Activated CD4-positive, alpha-beta T cell treated with anti-CD3 and anti-CD28 coated beads, Interleukin-10, Interleukin-2, amounts not matched to agents 100 ng/mL and 50 ng/mL, durations not matched to agents 16 hours and 8 hours (primary cell): ENCODE data around the gene DPT.
"Not testable (repeated sequence)": the region's sequence is repeated elsewhere in the genome, so short reads cannot be mapped to it uniquely, and the experiment has no call there.

Source experiments
- DNase-seq: peaks from one replicate; pipeline ENCODE4 v3.0.0-alpha.2; 2020

DPT gene

DNA sequence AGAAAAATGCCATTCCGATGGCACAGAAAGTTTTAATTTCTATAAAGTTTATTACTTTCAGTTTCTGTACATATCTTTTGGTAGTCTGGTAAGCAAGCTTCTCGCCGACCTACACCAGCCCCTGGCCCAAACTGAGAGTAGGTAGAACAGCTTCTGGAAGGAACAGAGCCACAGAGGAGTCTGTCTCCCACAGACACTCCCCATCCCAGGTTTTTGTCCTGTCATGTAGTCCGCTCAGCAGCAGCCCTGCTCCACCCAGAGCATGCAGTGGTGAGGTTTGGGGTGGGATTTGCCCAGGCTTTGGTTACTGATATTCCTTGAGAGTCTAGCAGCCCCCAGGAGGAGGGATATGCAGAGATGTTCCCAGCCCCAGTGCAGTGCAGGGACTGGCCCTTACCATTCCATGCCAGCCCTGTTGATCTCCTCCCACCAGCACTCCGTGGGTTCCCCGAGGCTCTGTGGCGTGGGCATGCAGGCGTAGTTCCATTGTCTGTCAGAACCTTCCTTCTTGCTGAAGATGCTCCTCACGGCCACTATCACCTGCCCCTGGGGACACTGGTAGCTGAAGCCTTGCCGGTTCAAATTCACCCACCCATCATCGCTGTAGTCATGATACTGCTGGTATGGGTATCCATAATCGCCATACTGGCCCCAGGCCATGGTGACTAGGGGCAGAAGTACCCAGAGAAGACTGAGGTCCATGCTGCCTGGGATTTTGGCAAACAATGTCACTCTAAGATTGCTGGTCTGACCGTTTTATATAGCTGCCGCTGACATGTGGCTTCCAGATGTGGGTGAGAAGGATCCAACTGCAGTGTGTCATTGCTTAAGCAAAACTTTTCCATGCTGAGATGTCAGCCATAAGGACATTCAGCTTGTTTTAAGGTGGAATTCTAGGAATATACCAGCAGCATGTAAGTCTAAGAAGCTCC is at the start of gene DPT:
Gene DPT, minus strand, starts transcription at position 734 of the 932 bp plus-strand sequence. Its CDS starts 32 bp downstream, at position 702.
- no peak for DNase-seq

DNA sequence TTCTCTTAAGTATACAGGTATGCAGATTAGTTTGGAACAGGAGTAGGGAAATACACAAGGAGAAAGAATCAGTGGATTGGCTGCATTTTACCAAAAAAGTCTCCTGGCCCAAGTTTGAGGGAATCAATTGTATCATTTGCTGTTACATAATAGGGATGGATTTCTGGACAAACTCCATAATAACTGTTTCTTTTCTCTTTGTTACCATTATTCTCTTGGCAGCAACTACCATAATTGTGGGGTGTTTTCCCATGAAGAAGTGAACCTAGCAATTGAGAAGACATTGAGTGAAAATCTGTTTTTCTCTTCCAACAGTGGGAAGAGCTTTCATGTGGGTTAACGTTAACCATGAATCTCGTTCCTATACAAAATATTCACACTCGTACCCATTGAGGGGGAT is 46.4 kb upstream of the DPT start:
- DNase-seq, result no peak

- no peak for DNase-seq
Measured at GRCh38 chr1:168774241-168774640, 45.2 kb upstream of the DPT start.

DNA sequence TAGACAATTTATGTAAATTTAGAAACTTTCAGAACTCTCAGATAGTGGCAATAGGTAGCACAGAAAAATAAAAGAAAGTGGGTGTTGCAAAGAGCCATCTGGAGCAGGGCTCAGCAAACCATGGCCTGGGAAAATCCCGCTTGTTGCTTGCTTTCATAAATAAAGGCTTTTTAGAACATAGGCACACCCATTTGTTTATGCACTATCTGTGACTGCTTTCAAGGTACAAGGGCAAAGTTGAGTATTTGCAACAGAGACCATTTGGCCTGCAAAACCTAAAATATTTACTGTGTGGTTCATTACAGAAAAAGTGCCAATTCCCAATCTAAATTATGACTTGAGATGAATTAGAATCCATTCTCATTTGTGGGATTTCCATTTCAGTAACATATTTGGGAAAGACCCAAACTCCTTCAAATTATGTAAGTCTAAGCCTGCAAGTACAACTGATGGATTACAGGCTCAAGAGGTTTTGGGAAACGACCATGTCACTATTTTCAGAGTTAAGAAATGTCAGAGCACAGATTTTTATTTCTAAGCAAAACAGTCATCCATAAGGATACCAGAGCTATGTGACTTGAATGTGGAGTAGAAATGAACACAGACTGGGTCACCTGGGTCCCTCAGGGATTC is 43.5 kb upstream of the DPT start:
- DNase-seq, result no peak

DNA sequence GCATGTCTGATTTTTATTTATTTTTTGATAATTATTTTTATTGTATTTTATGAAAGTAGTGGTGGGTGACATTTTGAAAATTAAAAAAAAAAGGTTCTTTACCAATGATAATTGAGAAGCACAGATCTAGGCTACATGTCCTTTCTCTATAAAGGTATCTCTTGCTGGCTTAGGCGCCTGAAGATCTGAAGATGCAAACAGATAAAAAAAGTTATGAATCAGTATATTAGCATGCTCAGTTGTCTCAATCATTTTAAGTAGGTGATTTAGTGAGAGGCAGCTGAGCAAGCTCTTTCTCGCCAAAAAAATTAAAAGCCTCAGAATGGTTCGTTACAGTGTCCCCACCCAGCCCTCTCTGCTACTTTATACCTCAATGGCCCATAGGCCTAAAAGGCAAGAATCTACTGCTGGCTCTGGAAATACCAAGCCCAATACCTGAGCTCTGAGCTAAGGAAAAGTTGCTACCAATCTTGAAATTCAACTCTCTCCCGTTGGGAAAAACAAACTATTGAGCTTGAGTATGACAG is 42.2 kb upstream of the DPT start:
- no peak for DNase-seq

GRCh38 chr1:168769893-168770292 is 40.9 kb upstream of the DPT start:
- not testable (repeated sequence) for DNase-seq

GRCh38 chr1:168767894-168768584 is 39.0 kb upstream of the DPT start:
- DNase-seq, result no peak

- DNase-seq, result no peak
Measured at GRCh38 chr1:168766568-168766967, 37.6 kb upstream of the DPT start.

- no peak for DNase-seq
Measured at GRCh38 chr1:168763031-168763430, 34.0 kb upstream of the DPT start.

DNA sequence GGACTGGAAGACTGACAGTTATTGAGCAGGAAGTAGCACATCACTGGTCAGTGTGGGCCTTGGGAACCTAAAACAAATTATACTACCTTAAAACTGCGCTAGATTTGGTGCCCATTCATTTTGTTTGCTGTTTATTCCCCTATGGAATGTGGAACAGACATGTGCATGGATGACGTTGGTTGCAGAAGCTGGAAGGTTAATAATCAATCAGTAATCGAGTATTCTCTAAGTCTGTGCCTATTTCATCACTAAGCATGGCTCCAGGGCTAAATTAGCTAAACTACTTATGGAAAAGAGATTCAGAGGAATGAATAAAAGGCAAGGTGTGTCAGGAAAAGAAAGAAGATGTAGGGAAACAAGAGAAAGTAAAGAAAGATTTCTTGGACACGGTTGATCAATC is 33.5 kb upstream of the DPT start:
- DNase-seq, result no peak

DNA sequence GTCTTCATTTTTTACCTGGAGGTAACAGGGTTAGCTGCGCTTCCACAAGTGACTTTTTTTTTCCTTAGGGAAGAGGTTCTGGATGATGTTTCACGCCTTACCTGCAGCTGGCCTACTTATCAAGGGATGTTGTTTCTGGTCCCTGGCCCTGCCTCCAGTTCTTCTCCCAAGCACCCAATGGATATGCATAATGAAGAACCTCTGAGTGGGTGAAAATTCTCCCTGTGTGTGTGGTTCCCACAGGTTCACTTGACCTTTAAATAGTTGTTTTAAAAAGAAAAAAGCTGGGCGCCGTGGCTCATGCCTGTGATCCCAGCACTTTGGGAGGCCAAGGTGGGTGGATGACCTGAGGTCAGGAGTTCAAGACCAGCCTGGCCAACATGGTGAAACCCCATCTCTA is 31.8 kb upstream of the DPT start:
- DNase-seq, result no peak

GRCh38 chr1:168760241-168760640 is 31.2 kb upstream of the DPT start:
- no peak for DNase-seq

DNA sequence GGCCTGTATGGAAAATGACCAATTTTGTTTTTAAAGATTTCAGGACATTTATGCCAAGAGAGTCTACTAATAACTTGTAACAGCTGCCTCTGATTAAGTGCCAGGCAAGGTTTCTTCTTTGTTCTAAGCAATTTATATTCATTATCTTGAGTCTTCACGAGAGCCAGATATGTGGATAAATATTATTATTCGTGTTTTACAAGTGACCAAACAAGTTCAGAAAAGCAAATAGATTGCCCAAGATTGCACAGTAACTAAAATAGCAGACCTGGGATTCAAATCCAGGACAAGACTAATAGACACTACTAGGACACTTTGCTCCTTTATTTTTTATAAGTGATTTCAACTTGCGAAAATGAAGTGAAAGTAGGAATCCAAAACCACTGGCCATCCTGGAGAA is 30.1 kb upstream of the DPT start:
- no peak for DNase-seq

DNA sequence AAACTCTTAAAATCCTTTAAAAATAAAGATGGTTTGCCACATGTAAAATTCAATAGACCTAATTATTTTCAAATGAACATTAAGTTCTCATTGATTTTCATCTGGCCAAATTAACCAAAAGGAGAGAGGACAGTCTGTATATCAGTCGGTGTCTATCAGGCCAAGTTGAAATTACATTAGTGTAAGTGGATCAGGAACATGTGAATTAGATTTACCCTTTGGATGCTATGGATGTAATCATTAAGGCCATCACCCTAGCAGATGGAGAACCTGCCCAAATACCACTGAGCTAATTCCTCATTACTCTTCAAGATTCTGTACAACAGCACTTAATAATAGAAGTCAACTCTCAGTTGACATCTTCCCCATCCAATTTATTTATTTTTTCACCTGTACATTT is 29.5 kb upstream of the DPT start:
- no peak for DNase-seq

DNA sequence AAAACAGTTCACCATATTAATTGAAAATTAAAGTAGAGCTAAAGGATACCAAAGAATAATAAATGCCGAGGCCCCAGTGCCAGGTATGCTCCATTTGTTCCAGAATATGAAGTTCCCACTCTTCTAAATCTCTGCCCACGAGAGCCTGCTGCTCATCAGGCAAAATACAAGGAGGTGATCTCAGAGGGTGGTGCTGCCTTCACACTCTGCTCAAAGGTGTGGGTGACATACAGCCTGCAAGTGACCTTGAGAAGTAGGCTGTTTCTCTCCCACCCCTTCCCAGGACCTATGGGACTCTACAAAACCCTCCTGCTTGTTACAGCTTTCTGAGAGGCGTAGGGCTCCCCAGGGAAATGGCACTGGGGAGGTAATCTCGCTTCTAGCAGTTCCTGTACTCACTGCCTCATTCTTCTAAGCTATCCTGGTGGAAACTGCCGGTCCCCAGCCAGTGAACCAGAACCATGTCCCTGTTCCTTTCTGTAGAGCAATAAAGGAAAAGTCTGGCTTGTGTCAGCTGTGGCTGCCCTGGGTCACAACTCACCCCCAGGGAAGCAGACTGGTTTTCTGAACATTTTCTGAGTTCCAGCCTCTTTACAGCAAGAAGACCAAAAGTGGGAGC is 26.9 kb upstream of the DPT start:
- DNase-seq, result no peak

DNA sequence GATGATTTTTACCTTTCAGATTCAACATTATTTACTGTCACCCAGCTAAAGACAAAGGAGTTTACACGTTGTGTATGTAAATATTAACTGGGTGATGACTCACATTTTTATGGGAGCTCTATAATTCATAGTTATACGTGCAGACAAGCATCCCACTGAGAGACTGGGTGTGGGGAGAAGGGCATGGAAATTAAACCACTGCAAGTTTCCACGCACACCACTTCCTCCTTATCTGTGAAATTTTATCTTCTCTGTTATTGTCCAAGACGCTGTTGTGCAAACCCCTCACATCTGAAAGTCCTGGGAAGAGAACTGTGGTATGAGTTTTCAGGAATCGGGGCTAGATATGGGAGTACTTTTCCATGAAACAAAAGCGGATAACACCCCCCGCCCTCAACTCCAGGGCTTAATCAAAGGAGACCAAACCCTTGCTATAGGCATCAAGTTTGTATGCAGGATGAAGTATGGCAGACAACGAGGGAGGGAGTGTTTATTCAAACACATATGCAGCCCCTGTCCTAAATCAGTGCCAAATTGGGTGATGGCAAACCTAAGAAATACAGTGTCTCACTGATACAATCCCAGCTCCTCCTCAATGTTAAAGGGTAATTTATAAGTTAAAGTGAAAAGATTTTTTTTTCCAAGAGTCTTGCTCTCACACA is 23.3 kb upstream of the DPT start:
- no peak for DNase-seq

DNA sequence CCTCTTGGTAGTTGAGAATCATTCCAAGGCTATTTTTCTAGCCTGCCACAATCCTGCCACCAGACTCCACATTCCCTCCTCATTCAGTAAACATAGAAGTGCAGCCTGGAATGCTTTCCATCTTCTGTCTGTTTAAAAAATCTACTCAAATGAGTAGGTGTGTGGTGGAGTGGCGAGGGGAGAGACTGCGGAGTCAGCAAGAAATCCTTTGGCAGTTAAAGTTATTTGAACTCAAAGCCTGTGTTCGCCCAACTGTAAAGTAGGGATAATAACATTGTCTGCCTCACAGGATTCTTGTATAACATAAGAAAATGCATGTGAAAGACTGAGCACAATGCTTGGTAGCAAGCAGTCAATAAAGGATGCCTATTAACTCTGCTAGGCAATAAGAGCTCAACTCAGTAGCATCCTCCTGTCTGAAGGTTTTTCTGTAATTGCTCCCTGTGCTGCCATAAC is 22.2 kb upstream of the DPT start:
- no peak for DNase-seq

GRCh38 chr1:168742994-168743650 is 14.1 kb upstream of the DPT start:
- no peak for DNase-seq

DNA sequence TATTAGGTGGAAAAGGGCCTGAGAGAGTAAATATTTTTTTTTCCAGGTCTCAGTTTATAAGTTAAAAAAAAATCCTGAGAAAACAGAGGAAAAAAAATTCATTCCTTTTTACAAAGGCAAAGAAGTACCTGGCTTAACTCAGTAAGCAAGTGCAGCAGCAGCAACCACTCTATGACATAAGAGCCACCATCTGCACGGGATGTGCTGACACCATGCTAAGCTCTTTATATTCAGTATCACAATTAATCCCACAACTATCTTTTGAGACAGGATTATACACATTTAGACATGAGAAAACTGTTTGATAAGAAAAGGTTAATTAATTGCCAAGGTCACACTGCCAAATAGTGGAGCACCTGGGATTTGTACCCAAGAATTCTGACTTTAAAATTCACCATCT is 13.4 kb upstream of the DPT start:
- no peak for DNase-seq

DNA sequence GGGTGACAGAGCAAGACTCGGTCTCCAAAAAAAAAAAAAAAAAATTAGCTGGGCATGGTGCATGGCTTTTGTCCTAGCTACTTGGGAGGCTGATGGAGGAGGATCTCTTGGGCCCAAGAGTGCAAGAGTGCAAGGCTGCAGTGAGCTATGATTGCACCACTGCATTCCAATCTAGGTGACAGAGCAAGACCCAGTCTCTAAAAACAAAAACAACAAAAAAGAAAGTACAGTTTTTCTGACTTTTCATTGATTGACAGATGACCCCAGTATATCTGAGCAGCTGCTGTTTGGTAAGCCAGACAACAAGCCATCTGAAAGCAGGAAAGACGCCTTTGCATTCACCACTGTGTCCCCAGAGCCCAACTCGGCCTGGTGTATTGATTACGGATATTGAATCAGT is 10.9 kb upstream of the DPT start:
- no peak for DNase-seq

DNA sequence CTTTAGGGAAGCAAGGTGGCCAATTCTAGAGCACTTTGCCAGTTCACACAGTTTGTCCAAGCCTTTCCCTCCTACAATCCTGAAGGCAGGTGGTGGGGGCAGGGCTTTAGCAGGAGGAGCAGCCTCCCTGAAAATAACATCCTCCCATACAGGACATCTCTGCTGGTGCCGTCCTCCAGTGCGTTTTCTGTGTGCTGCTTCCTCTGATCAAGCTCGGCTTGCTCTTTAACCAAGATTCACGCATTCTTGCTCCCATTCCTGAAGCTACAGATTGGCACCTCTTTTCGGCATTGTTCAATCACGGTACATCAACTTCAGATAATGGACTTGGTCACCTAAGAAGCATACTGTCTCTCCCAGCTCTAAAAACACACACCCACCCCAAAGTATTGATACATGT is 7.5 kb upstream of the DPT start:
- DNase-seq, result no peak

- DNase-seq, result no peak
Measured at GRCh38 chr1:168735974-168736373, 7.0 kb upstream of the DPT start.
